ENCODE results near the gene SMIM44.

- TF ChIP-seq CTCF (optimal IDR thresholded peaks at IDR 0.05 in 1 of 3, IDR thresholded peaks at IDR 0.05 in 1 of 3, conservative IDR thresholded peaks at IDR 0.05 in 1 of 3; ENCODE audit: extremely low read depth in 1 of 3, insufficient read depth in 2 of 3, low read length in 3 of 3) (no peak), EZH2 (IDR thresholded peaks at IDR 0.05; ENCODE audit: low read length) (no peak)
Measured at GRCh38 chr19:3496392-3497273, 13.4 kb upstream of the SMIM44 start.
